Measurements from ENCODE around the gene FATE1.

- TF ChIP-seq, protein P1, sequence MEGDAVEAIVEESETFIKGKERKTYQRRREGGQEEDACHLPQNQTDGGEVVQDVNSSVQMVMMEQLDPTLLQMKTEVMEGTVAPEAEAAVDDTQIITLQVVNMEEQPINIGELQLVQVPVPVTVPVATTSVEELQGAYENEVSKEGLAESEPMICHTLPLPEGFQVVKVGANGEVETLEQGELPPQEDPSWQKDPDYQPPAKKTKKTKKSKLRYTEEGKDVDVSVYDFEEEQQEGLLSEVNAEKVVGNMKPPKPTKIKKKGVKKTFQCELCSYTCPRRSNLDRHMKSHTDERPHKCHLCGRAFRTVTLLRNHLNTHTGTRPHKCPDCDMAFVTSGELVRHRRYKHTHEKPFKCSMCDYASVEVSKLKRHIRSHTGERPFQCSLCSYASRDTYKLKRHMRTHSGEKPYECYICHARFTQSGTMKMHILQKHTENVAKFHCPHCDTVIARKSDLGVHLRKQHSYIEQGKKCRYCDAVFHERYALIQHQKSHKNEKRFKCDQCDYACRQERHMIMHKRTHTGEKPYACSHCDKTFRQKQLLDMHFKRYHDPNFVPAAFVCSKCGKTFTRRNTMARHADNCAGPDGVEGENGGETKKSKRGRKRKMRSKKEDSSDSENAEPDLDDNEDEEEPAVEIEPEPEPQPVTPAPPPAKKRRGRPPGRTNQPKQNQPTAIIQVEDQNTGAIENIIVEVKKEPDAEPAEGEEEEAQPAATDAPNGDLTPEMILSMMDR (conservative IDR thresholded peaks at IDR 0.05; ENCODE audit: low read length), result no peak
- TF ChIP-seq EZH2phosphoT487 (IDR thresholded peaks at IDR 0.05; ENCODE audit: borderline replicate concordance), result no peak
Observed at GRCh38 chrX:151729056-151729725, 13.4 kb downstream of the FATE1 start.

Measured in Loucy (cell line).